Keratinocyte (primary cell): ENCODE results near the gene SQOR. TPM values are rescaled to one million over a fixed set of nuclear protein-coding genes. Genes with fewer than 3 reads are reported as not detected.

ENCODE experiments used
- DNase-seq: peaks from one replicate; pipeline ENCODE4 v3.0.0-alpha.2; 2011; ENCODE audit warnings: low read depth, missing footprints, low spot score
- FAIRE-seq: peaks from 2 replicates; lab custom pipeline; 2011; peaks lifted over from hg19 to GRCh38; lab: Jason Lieb, UNC
- H2AFZ ChIP-seq: 2 replicates; pipeline ENCODE4 v1.6.0; 2012; ENCODE audit warnings: low read length, control low read depth, inconsistent platforms; ENCODE audit not compliant: control insufficient read depth
- H3K27ac ChIP-seq: 2 replicates; pipeline ENCODE4 v1.5.1; 2011; ENCODE audit warnings: low read length; ENCODE audit not compliant: control insufficient read depth, insufficient read depth
- H3K27me3 ChIP-seq: 3 replicates; pipeline ENCODE4 v1.6.0; 2011; ENCODE audit warnings: low read length; ENCODE audit not compliant: control insufficient read depth, insufficient read depth; ENCODE audit errors: extremely low read depth
- H3K36me3 ChIP-seq, 2 experiments: 2 replicates in 1 of 2; 3 replicates in 1 of 2; pipeline ENCODE4 v1.5.1; 2011; ENCODE audit warnings: low read length in 2 of 2, mild to moderate bottlenecking in 1 of 2; ENCODE audit not compliant: control insufficient read depth in 2 of 2, insufficient read depth in 2 of 2; ENCODE audit errors: extremely low read depth in 1 of 2
- H3K4me1 ChIP-seq: 3 replicates; pipeline ENCODE4 v1.5.1; 2011; ENCODE audit warnings: low read length; ENCODE audit not compliant: control insufficient read depth, insufficient read depth; ENCODE audit errors: extremely low read depth
- H3K4me2 ChIP-seq: 3 replicates; pipeline ENCODE4 v1.6.0; 2011; ENCODE audit warnings: low read depth, low read length; ENCODE audit not compliant: control insufficient read depth, insufficient read depth; ENCODE audit errors: extremely low read depth
- H3K4me3 ChIP-seq, 3 experiments: fragments of 200-600 bp in 1 of 3; sonication (generic) in 1 of 3; 2 replicates in 2 of 3; 3 replicates in 1 of 3; pipeline ENCODE4 v1.5.1; 2011 to 2016; ENCODE audit warnings: low read length in 3 of 3, mild to moderate bottlenecking in 3 of 3, control low read depth in 2 of 3, inconsistent platforms in 1 of 3, low read depth in 1 of 3, mixed read lengths in 1 of 3, mixed run types in 1 of 3, moderate library complexity in 1 of 3; ENCODE audit not compliant: control insufficient read depth in 2 of 3, insufficient read depth in 2 of 3; ENCODE audit errors: extremely low read depth in 1 of 3
- H3K79me2 ChIP-seq: 2 replicates; pipeline ENCODE4 v1.6.0; 2012; ENCODE audit warnings: low read length; ENCODE audit not compliant: control insufficient read depth, insufficient read depth
- H3K9ac ChIP-seq: 3 replicates; pipeline ENCODE4 v1.6.0; 2011; ENCODE audit warnings: low read length; ENCODE audit not compliant: control insufficient read depth, insufficient read depth; ENCODE audit errors: extremely low read depth
- H3K9me1 ChIP-seq: 3 replicates; pipeline ENCODE4 v1.6.0; 2011; ENCODE audit warnings: low read length; ENCODE audit not compliant: control insufficient read depth, insufficient read depth; ENCODE audit errors: extremely low read depth
- H3K9me3 ChIP-seq: 2 replicates; pipeline ENCODE4 v1.5.1; 2012; ENCODE audit warnings: low read depth, low read length; ENCODE audit not compliant: control insufficient read depth
- H4K20me1 ChIP-seq: 3 replicates; pipeline ENCODE4 v1.6.0; 2011; ENCODE audit warnings: low read length; ENCODE audit not compliant: control insufficient read depth, insufficient read depth; ENCODE audit errors: extremely low read depth
- EZH2 ChIP-seq: IDR thresholded peaks from one replicate; pipeline ENCODE4 v1.6.1; 2012; ENCODE audit warnings: inconsistent platforms, mild to moderate bottlenecking, low read length, moderate library complexity
- dilution Hi-C: fragments of 300-500 bp; cut with MboI; formaldehyde crosslinking; loops from one replicate; pipeline ENCODE4 v1.7.0; 2020; ENCODE audit warnings: low sequenced_read_pairs; ENCODE audit not compliant: extremely low pct_ligation_motif_present
- polyA plus RNA-seq, 5 experiments: library from polyadenylated mRNA; depleted of rRNA in 3 of 5; stranded (reverse) in 3 of 5; stranded (forward) in 1 of 5; unstranded in 1 of 5; fragments of >200 nt; gene quantifications; 1 replicate in 1 of 5; 2 replicates in 3 of 5; 3 replicates in 1 of 5; pipeline versions ENCODE4 v1.2.1 to v1.2.3, GENCODE V29; 2011 to 2012; ENCODE audit warnings: missing spikeins in 2 of 5, low read depth in 1 of 5, low replicate concordance in 1 of 5
- TF ChIP-seq, protein P1 (sequence below), 3 experiments: IDR thresholded peaks in 1 of 3; conservative IDR thresholded peaks in 1 of 3; optimal IDR thresholded peaks in 1 of 3; 2 replicates in 2 of 3; 3 replicates in 1 of 3; pipeline versions ENCODE3 to v1.5.1; 2011; ENCODE audit warnings: low read length in 3 of 3, mild to moderate bottlenecking in 3 of 3, moderate library complexity in 2 of 3, control low read depth in 1 of 3, inconsistent platforms in 1 of 3; ENCODE audit not compliant: insufficient read depth in 2 of 3; ENCODE audit errors: extremely low read depth in 1 of 3

SQOR gene
- polyA plus RNA-seq, 1 donor (not counting 4 experiments of a cell fraction or from before 2014, with no cell fraction given) = 140 TPM

DNA sequence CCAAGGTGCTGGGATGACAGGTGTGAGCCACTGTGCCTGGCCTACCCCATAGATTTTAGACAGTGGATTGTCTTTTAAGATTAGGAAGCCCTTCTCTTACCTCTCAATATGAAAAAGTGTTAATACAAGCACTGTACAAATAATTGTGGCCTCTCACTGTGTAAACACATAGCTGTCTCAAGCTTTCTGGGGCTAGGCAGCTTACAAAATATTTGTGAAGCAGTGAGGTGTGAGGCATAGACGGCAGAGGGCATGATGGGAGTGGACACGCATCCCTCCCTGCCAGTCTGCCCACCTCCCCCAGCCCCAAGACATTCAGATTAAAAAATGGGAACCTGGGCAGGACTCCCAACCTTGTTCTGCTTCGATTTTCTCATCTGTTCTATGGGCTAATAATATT is 34.6 kb downstream of the SQOR start:
- DNase-seq (no peak), FAIRE-seq (no peak)
- no peak overlapping the region for H3K27ac ChIP-seq

DNA sequence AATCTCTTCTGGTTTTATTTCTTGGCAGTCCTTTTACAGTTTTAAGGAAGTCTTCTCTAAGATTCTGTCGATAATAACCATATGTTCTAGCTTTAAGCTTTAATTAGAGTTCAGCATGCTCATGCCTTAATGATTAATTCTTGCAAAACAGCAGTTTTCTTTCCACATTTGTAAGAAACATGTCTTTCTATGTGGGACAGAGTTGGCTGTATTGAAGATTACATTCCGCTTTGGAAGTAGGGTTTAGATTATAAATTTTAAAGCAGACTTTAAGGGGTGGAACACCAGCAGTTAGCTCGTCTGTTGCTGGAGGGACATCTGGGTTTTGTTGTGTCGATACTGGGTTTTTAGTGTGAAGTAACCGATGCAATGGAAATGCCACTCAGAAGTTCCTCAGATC is 35.3 kb downstream of the SQOR start:
- Histone ChIP-seq H3K9me3 (no peaks in the 10 kb centered on the region), H3K4me1 (no peaks in the 10 kb centered on the region), H3K9ac (no peak overlapping the region), H3K4me2 (no peak overlapping the region), H3K4me3 (no peak overlapping the region), H3K79me2 (no peaks in the 10 kb centered on the region), H4K20me1 (no peaks in the 10 kb centered on the region), H2AFZ (no peak overlapping the region), H3K27ac (no peak overlapping the region), H3K9me1 (no peaks in the 10 kb centered on the region), H3K27me3 (no peaks in the 10 kb centered on the region), H3K36me3 (peaks cover 13 to 30% of the 10 kb centered on the region in 2 experiments)
- dilution Hi-C loops = no loop called here
- no peak for TF ChIP-seq EZH2
- DNase-seq = no peak
- no peak for FAIRE-seq

More for the DNA sequence above, 34.6 kb downstream of the SQOR start:
- no peaks in the 10 kb centered on the region for H3K79me2 ChIP-seq
- H3K36me3 ChIP-seq = peaks cover 13 to 29% of the 10 kb centered on the region in 2 experiments
- H3K4me3 ChIP-seq = no peak overlapping the region
- H3K9ac ChIP-seq = no peak overlapping the region
- no peaks in the 10 kb centered on the region for H3K9me1 ChIP-seq
- H3K4me2 ChIP-seq = no peak overlapping the region
- H2AFZ ChIP-seq = no peak overlapping the region
- no peaks in the 10 kb centered on the region for H3K4me1 ChIP-seq
- dilution Hi-C loops = no loop called here
- TF ChIP-seq, protein P1, sequence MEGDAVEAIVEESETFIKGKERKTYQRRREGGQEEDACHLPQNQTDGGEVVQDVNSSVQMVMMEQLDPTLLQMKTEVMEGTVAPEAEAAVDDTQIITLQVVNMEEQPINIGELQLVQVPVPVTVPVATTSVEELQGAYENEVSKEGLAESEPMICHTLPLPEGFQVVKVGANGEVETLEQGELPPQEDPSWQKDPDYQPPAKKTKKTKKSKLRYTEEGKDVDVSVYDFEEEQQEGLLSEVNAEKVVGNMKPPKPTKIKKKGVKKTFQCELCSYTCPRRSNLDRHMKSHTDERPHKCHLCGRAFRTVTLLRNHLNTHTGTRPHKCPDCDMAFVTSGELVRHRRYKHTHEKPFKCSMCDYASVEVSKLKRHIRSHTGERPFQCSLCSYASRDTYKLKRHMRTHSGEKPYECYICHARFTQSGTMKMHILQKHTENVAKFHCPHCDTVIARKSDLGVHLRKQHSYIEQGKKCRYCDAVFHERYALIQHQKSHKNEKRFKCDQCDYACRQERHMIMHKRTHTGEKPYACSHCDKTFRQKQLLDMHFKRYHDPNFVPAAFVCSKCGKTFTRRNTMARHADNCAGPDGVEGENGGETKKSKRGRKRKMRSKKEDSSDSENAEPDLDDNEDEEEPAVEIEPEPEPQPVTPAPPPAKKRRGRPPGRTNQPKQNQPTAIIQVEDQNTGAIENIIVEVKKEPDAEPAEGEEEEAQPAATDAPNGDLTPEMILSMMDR (optimal IDR thresholded peaks at IDR 0.05 in 1 of 3, IDR thresholded peaks at IDR 0.05 in 1 of 3, conservative IDR thresholded peaks at IDR 0.05 in 1 of 3; ENCODE audit: extremely low read depth in 1 of 3, insufficient read depth in 2 of 3, low read length in 3 of 3) = no peak
- TF ChIP-seq EZH2 = no peak
- no peaks in the 10 kb centered on the region for H4K20me1 ChIP-seq
- no peaks in the 10 kb centered on the region for H3K27me3 ChIP-seq
- H3K9me3 ChIP-seq = no peaks in the 10 kb centered on the region

DNA sequence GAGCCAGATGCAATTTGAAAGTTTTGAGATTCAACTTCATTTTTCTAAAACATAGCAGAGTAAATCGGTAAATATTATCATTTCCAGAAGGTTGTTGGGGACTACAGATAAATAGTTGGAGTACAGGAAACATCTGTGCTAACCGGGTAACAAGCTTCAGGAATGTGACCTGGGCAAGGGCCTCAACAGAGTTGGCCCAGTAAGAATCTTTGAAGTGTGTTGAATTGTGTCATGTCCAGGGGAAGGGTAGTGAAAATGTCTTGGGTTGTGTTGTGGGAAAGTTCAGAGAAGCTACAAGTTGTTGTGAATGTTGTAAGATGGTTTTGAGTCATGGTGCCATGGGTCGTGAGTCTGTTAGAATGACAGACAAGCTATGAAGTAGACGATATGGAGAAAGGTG is 35.7 kb downstream of the SQOR start:
- TF ChIP-seq EZH2 = no peak
- TF ChIP-seq, protein P1 (optimal IDR thresholded peaks at IDR 0.05 in 1 of 3, IDR thresholded peaks at IDR 0.05 in 1 of 3, conservative IDR thresholded peaks at IDR 0.05 in 1 of 3; ENCODE audit: extremely low read depth in 1 of 3, insufficient read depth in 2 of 3, low read length in 3 of 3) = no peak
- dilution Hi-C loops = no loop called here
- Histone ChIP-seq H3K79me2 (no peaks in the 10 kb centered on the region), H3K4me3 (no peak overlapping the region), H3K4me1 (no peaks in the 10 kb centered on the region), H3K9me1 (no peaks in the 10 kb centered on the region), H2AFZ (no peak overlapping the region), H3K27ac (no peak overlapping the region), H4K20me1 (no peaks in the 10 kb centered on the region), H3K27me3 (no peaks in the 10 kb centered on the region), H3K9me3 (no peaks in the 10 kb centered on the region), H3K4me2 (no peak overlapping the region), H3K36me3 (peaks cover 13 to 33% of the 10 kb centered on the region in 2 experiments), H3K9ac (no peak overlapping the region)
- DNase-seq (no peak), FAIRE-seq (no peak)
